HG03342 (cell line): ENCODE results near the gene GMDS.
"Not testable (repeated sequence)": the region's sequence is repeated elsewhere in the genome, so short reads cannot be mapped to it uniquely, and the experiment has no call there.

Experiments
- ATAC-seq: cut with Tn5 transposase; IDR thresholded peaks from one replicate; pipeline ENCODE4 v1.9.1; 2021; ENCODE audit warnings: mild to moderate bottlenecking, moderate library complexity; ENCODE audit not compliant: unreplicated experiment

Gene GMDS

GRCh38 chr6:1668456-1668855, 576.9 kb downstream of the GMDS start:
- ATAC-seq, result not testable (repeated sequence)

GRCh38 chr6:1667805-1668175, 577.6 kb downstream of the GMDS start:
- no peak for ATAC-seq

GRCh38 chr6:1667012-1667804, 578.2 kb downstream of the GMDS start:
- no peak for ATAC-seq

GRCh38 chr6:1665214-1665613, 580.2 kb downstream of the GMDS start:
- ATAC-seq, result peak; percentile 98

- ATAC-seq, result no peak
Measured at GRCh38 chr6:1664329-1664728, 581.1 kb downstream of the GMDS start.

- no peak for ATAC-seq
Measured at GRCh38 chr6:1663511-1663910, 581.9 kb downstream of the GMDS start.

- ATAC-seq, result no peak
Measured at GRCh38 chr6:1662534-1662933, 582.9 kb downstream of the GMDS start.

- no peak for ATAC-seq
Measured at GRCh38 chr6:1659816-1660215, 585.6 kb downstream of the GMDS start.

GRCh38 chr6:1658212-1659005, 587.0 kb downstream of the GMDS start:
- ATAC-seq, result no peak

GRCh38 chr6:1657771-1658165, 587.6 kb downstream of the GMDS start:
- no peak for ATAC-seq

GRCh38 chr6:1657116-1657770, 588.2 kb downstream of the GMDS start:
- no peak for ATAC-seq

- ATAC-seq, result no peak
Measured at GRCh38 chr6:1654054-1654453, 591.4 kb downstream of the GMDS start.

GRCh38 chr6:1652842-1653241, 592.6 kb downstream of the GMDS start:
- ATAC-seq, result no peak

GRCh38 chr6:1651362-1651761, 594.0 kb downstream of the GMDS start:
- no peak for ATAC-seq

- no peak for ATAC-seq
Measured at GRCh38 chr6:1645466-1646185, 599.8 kb downstream of the GMDS start.

GRCh38 chr6:1644516-1645060, 600.8 kb downstream of the GMDS start:
- ATAC-seq, result no peak

GRCh38 chr6:1643830-1644445, 601.5 kb downstream of the GMDS start:
- no peak for ATAC-seq

- ATAC-seq, result no peak
Measured at GRCh38 chr6:1643111-1643510, 602.3 kb downstream of the GMDS start.

- no peak for ATAC-seq
Measured at GRCh38 chr6:1641343-1641885, 604.0 kb downstream of the GMDS start.

- ATAC-seq, result no peak
Measured at GRCh38 chr6:1640476-1640875, 604.9 kb downstream of the GMDS start.
